Measurements from ENCODE around the gene BLMH.

The BLMH gene, protein sequence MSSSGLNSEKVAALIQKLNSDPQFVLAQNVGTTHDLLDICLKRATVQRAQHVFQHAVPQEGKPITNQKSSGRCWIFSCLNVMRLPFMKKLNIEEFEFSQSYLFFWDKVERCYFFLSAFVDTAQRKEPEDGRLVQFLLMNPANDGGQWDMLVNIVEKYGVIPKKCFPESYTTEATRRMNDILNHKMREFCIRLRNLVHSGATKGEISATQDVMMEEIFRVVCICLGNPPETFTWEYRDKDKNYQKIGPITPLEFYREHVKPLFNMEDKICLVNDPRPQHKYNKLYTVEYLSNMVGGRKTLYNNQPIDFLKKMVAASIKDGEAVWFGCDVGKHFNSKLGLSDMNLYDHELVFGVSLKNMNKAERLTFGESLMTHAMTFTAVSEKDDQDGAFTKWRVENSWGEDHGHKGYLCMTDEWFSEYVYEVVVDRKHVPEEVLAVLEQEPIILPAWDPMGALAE

GRCh38 chr17:30291543-30292285 lies at the start of gene BLMH:
TSS of gene BLMH (minus strand) at chr17:30291944. CDS start at chr17:30291819, 125 bp downstream.
- peak; percentile 77 to 88 for DNase-seq (ENCODE audit: low read depth in 2 of 2)
- TF ChIP-seq, protein P1, sequence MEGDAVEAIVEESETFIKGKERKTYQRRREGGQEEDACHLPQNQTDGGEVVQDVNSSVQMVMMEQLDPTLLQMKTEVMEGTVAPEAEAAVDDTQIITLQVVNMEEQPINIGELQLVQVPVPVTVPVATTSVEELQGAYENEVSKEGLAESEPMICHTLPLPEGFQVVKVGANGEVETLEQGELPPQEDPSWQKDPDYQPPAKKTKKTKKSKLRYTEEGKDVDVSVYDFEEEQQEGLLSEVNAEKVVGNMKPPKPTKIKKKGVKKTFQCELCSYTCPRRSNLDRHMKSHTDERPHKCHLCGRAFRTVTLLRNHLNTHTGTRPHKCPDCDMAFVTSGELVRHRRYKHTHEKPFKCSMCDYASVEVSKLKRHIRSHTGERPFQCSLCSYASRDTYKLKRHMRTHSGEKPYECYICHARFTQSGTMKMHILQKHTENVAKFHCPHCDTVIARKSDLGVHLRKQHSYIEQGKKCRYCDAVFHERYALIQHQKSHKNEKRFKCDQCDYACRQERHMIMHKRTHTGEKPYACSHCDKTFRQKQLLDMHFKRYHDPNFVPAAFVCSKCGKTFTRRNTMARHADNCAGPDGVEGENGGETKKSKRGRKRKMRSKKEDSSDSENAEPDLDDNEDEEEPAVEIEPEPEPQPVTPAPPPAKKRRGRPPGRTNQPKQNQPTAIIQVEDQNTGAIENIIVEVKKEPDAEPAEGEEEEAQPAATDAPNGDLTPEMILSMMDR (IDR thresholded peaks at IDR 0.05; ENCODE audit: low read depth, low read length), result no peak
- peak within 1 kb of the TSS; percentile 73 to 94 for H3K4me3 ChIP-seq (replicated peaks in 1 of 2; ENCODE audit: low read depth in 2 of 2, low read length in 2 of 2)

- no peak overlapping the region for H3K4me3 ChIP-seq (replicated peaks in 1 of 2; ENCODE audit: low read depth in 2 of 2, low read length in 2 of 2)
- TF ChIP-seq, protein P1 (IDR thresholded peaks at IDR 0.05; ENCODE audit: low read depth, low read length), result no peak
- peak; percentile 57 to 74 for DNase-seq (ENCODE audit: low read depth in 2 of 2)
Observed at GRCh38 chr17:30340801-30341356, 49.1 kb upstream of the BLMH start.

- no peak for DNase-seq (ENCODE audit: low read depth in 2 of 2)
- TF ChIP-seq, protein P1 (IDR thresholded peaks at IDR 0.05; ENCODE audit: low read depth, low read length), result no peak
- H3K4me3 ChIP-seq (replicated peaks in 1 of 2; ENCODE audit: low read depth in 2 of 2, low read length in 2 of 2), result no peak overlapping the region
Observed at GRCh38 chr17:30339086-30339485, 47.3 kb upstream of the BLMH start.

DNA sequence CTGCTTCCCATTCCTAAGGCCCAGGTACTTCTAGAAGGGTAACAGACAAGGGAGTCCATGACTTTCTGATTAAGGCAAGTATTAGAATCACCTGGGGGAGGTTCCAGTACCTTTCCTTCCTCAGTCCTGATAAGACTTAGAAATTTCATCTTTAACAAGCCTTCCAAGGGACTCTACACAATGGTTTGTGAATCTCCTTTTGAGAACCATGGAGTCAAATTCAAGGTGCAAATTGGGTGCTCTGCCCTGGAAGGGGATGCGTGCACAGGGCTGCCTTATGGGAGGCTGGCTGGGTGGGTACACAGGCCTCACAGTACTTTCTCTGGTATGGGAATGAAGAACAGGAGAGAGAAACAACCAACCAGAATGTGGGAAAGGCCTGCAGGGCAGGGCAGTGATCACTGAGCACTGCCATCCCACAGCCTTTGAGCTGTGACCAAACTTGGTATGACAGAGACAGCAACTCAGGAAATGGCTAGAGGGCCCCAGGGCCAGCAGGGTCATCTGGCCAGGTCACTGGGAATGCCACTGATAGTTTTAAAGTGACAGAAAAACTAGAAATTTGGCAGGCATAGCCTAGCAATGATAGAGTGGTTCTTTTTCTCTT lies 45.8 kb upstream of the BLMH start:
- TF ChIP-seq, protein P1 (IDR thresholded peaks at IDR 0.05; ENCODE audit: low read depth, low read length), result no peak
- DNase-seq (ENCODE audit: low read depth in 2 of 2), result no peak
- H3K4me3 ChIP-seq (replicated peaks in 1 of 2; ENCODE audit: low read depth in 2 of 2, low read length in 2 of 2), result no peak overlapping the region

- peak; percentile 62 to 81 for DNase-seq (ENCODE audit: low read depth in 2 of 2)
- no peak overlapping the region for H3K4me3 ChIP-seq (replicated peaks in 1 of 2; ENCODE audit: low read depth in 2 of 2, low read length in 2 of 2)
- TF ChIP-seq, protein P1 (IDR thresholded peaks at IDR 0.05; ENCODE audit: low read depth, low read length), result peak; percentile 47
Observed at GRCh38 chr17:30336369-30337171, 44.8 kb upstream of the BLMH start.

GRCh38 chr17:30334421-30334820 lies 42.7 kb upstream of the BLMH start:
- peak in 1 of 2 donors; percentile 44 for DNase-seq (ENCODE audit: low read depth in 2 of 2)
- no peak overlapping the region for H3K4me3 ChIP-seq (replicated peaks in 1 of 2; ENCODE audit: low read depth in 2 of 2, low read length in 2 of 2)
- TF ChIP-seq, protein P1 (IDR thresholded peaks at IDR 0.05; ENCODE audit: low read depth, low read length), result no peak

All from cardiac fibroblast (primary cell).